Left ventricle myocardium inferior (tissue), 1 donor: ENCODE measurements around the gene PNKD. TPM values are rescaled to one million over a fixed set of nuclear protein-coding genes. Genes with fewer than 3 reads are reported as not detected.

Source experiments
- DNase-seq: peaks from one replicate; pipeline ENCODE4 v3.0.0-alpha.2; 2020
- H3K27ac ChIP-seq: fragments of 200-600 bp; replicated peaks from 2 replicates; pipeline ENCODE4 v1.8.0; 2021
- H3K27me3 ChIP-seq: fragments of 200-600 bp; 2 replicates; pipeline ENCODE4 v1.8.0; 2021; ENCODE audit warnings: low read depth
- H3K36me3 ChIP-seq: fragments of 200-600 bp; 2 replicates; pipeline ENCODE4 v1.8.0; 2021
- H3K4me1 ChIP-seq: fragments of 200-600 bp; 2 replicates; pipeline ENCODE4 v1.8.0; 2021
- H3K4me3 ChIP-seq: fragments of 200-600 bp; 2 replicates; pipeline ENCODE4 v1.8.0; 2021; ENCODE audit warnings: mild to moderate bottlenecking, moderate library complexity
- H3K9me3 ChIP-seq: fragments of 200-600 bp; replicated peaks from 2 replicates; pipeline ENCODE4 v1.8.0; 2021
- CTCF ChIP-seq: fragments of 200-600 bp; IDR thresholded peaks from 2 replicates; pipeline ENCODE4 v1.8.0; 2021; ENCODE audit warnings: antibody characterized with exemption, mild to moderate bottlenecking, borderline replicate concordance
- intact Hi-C: fragments of 100-400 bp; cut with micrococcal nuclease; formaldehyde crosslinking; loops from one replicate; pipeline ENCODE4 v1.11.0; 2022
- total RNA-seq: library from RNA; stranded (reverse); fragmentation: NEBNext Ultra II Directional; extraction: Animal tissue kit (Norgen Biotek cat#: 25700); gene quantifications from one replicate; pipeline ENCODE4 v1.2.1, GENCODE V29; 2021
- donor health status: DM: no; HTN: yes; CAD: no; lungs with severe emphysema.

PNKD gene
- total RNA-seq, 1 donor from 2014 or later = 75.4 TPM

- intact Hi-C loops = no loop called here
- no peak for DNase-seq
- no peaks in the 10 kb centered on the region for H3K36me3 ChIP-seq
Measured at GRCh38 chr2:218368150-218368528, 97.8 kb downstream of the PNKD start.

GRCh38 chr2:218368621-218369153 is 98.4 kb downstream of the PNKD start:
- TF ChIP-seq CTCF = no peak
- Histone ChIP-seq H3K9me3 (peaks cover 7% of the 10 kb centered on the region), H3K36me3 (no peaks in the 10 kb centered on the region), H3K27me3 (no peaks in the 10 kb centered on the region), H3K4me3 (peak overlapping the region; percentile 76), H3K27ac (peak overlapping the region; percentile 96), H3K4me1 (peaks cover 21% of the 10 kb centered on the region)
- no peak for DNase-seq
- intact Hi-C loops = no loop called here

More at GRCh38 chr2:218368150-218368528, 97.8 kb downstream of the PNKD start:
- Histone ChIP-seq H3K9me3 (peaks cover 7% of the 10 kb centered on the region), H3K4me1 (peaks cover 21% of the 10 kb centered on the region), H3K4me3 (peak overlapping the region; percentile 76), H3K27me3 (no peaks in the 10 kb centered on the region), H3K27ac (peak overlapping the region; percentile 96)
- no peak for TF ChIP-seq CTCF

- Histone ChIP-seq H3K27ac (peak overlapping the region; percentile 96), H3K27me3 (no peaks in the 10 kb centered on the region), H3K9me3 (peaks cover 7% of the 10 kb centered on the region), H3K4me1 (peaks cover 21% of the 10 kb centered on the region), H3K4me3 (no peak overlapping the region), H3K36me3 (no peaks in the 10 kb centered on the region)
- no peak for DNase-seq
- TF ChIP-seq CTCF = no peak
- intact Hi-C loops = no loop called here
Measured at GRCh38 chr2:218369330-218369729, 99.0 kb downstream of the PNKD start.

- peaks cover 21% of the 10 kb centered on the region for H3K4me1 ChIP-seq
Measured at GRCh38 chr2:218370410-218371063, 100.2 kb downstream of the PNKD start.

GRCh38 chr2:218371983-218372350 is 101.6 kb downstream of the PNKD start:
- Histone ChIP-seq H3K27ac (no peak overlapping the region), H3K4me3 (no peak overlapping the region), H3K36me3 (no peaks in the 10 kb centered on the region), H3K9me3 (peaks cover 2% of the 10 kb centered on the region), H3K4me1 (peaks cover 21% of the 10 kb centered on the region), H3K27me3 (no peaks in the 10 kb centered on the region)
- intact Hi-C loops = no loop called here
- no peak for DNase-seq
- TF ChIP-seq CTCF = no peak

More at GRCh38 chr2:218370410-218371063, 100.2 kb downstream of the PNKD start:
- H3K36me3 ChIP-seq = no peaks in the 10 kb centered on the region
- peak; percentile 41 for DNase-seq
- peak overlapping the region; percentile 96 for H3K27ac ChIP-seq
- H3K27me3 ChIP-seq = no peaks in the 10 kb centered on the region
- intact Hi-C loops = no loop called here
- no peak overlapping the region for H3K4me3 ChIP-seq
- TF ChIP-seq CTCF = no peak
- H3K9me3 ChIP-seq = peaks cover 7% of the 10 kb centered on the region
